WTC11 (cell line): ENCODE measurements around the gene MYBL2. TPM values are rescaled to one million over a fixed set of nuclear protein-coding genes. Genes with fewer than 3 reads are reported as not detected.
"Not testable (repeated sequence)": the region's sequence is repeated elsewhere in the genome, so short reads cannot be mapped to it uniquely, and the experiment has no call there.

Experiments used
- ATAC-seq: fragments of 200-7000 bp; cut with Tn5 transposase; 2 replicates; pipeline ENCODE4 v1.10.0; 2021; ENCODE audit warnings: mild to moderate bottlenecking, moderate library complexity
- CTCF ChIA-PET: fragments of 300-600 bp; sonication (Branson Sonifier 250); formaldehyde crosslinking; loops from one replicate; lab custom pipeline; 2021; ENCODE audit warnings: antibody characterized with exemption; lab: Charles Lee
- POLR2A ChIA-PET: fragments of 350-600 bp; sonication (Branson Sonifier 250); formaldehyde crosslinking; loops from one replicate; lab custom pipeline; 2021; ENCODE audit warnings: antibody characterized with exemption; lab: Charles Lee
- DNase-seq: peaks from one replicate; pipeline ENCODE4 v3.0.0; 2021; ENCODE audit warnings: low spot score
- H3K27ac Mint-ChIP-seq: 2 replicates; pipeline ENCODE4 v1.8.0; 2021; ENCODE audit warnings: mixed read lengths
- H3K27me3 Mint-ChIP-seq: 2 replicates; pipeline ENCODE4 v1.8.0; 2021; ENCODE audit warnings: low read depth, mild to moderate bottlenecking, moderate library complexity, mixed read lengths
- H3K36me3 Mint-ChIP-seq: 2 replicates; pipeline ENCODE4 v1.8.0; 2021; ENCODE audit warnings: mixed read lengths
- H3K4me1 Mint-ChIP-seq: 2 replicates; pipeline ENCODE4 v1.8.0; 2022; ENCODE audit warnings: mixed read lengths
- H3K4me3 Mint-ChIP-seq: 2 replicates; pipeline ENCODE4 v1.8.0; 2021; ENCODE audit warnings: mild to moderate bottlenecking, moderate library complexity, mixed read lengths
- H3K9me3 Mint-ChIP-seq: 2 replicates; pipeline ENCODE4 v1.8.0; 2021; ENCODE audit warnings: mixed read lengths
- ARID4B ChIP-seq: sonication (generic); formaldehyde crosslinking; IDR thresholded peaks from 2 replicates; pipeline ENCODE4 v1.8.0; 2023; ENCODE audit warnings: missing genetic modification reagents, mild to moderate bottlenecking, borderline replicate concordance
- CREB1 ChIP-seq: sonication (generic); formaldehyde crosslinking; IDR thresholded peaks from 2 replicates; pipeline ENCODE4 v1.8.0; 2023; ENCODE audit warnings: mild to moderate bottlenecking, missing genetic modification reagents
- E2F1 ChIP-seq: sonication (generic); formaldehyde crosslinking; IDR thresholded peaks from 2 replicates; pipeline ENCODE4 v1.8.0; 2022; ENCODE audit warnings: mild to moderate bottlenecking, missing genetic modification reagents
- FOXJ3 ChIP-seq: sonication (generic); formaldehyde crosslinking; IDR thresholded peaks from 2 replicates; pipeline ENCODE4 v1.9.0; 2021; ENCODE audit warnings: missing genetic modification reagents, mild to moderate bottlenecking, borderline replicate concordance
- FOXP1 ChIP-seq: sonication (generic); formaldehyde crosslinking; IDR thresholded peaks from 2 replicates; pipeline ENCODE4 v1.8.0; 2022; ENCODE audit warnings: missing genetic modification reagents, mild to moderate bottlenecking, moderate library complexity, borderline replicate concordance
- JAZF1 ChIP-seq: fragments of 250-450 bp; sonication (Bioruptor Pico); IDR thresholded peaks from 2 replicates; pipeline ENCODE4 v1.9.0; 2021; ENCODE audit warnings: moderate library complexity, mild to moderate bottlenecking, inconsistent platforms
- JUN ChIP-seq: sonication (generic); formaldehyde crosslinking; IDR thresholded peaks from 2 replicates; pipeline ENCODE4 v1.8.0; 2023; ENCODE audit warnings: mild to moderate bottlenecking, missing genetic modification reagents
- MAX ChIP-seq: sonication (generic); formaldehyde crosslinking; IDR thresholded peaks from 2 replicates; pipeline ENCODE4 v1.8.0; 2022; ENCODE audit warnings: mild to moderate bottlenecking, missing genetic modification reagents
- MLX ChIP-seq: sonication (generic); formaldehyde crosslinking; IDR thresholded peaks from 2 replicates; pipeline ENCODE4 v1.8.1; 2023; ENCODE audit warnings: mild to moderate bottlenecking, missing genetic modification reagents, moderate library complexity
- NFATC4 ChIP-seq: fragments of 250-450 bp; sonication (Bioruptor Pico); IDR thresholded peaks from 2 replicates; pipeline ENCODE4 v1.9.0; 2021; ENCODE audit warnings: mild to moderate bottlenecking
- NR3C1 ChIP-seq: sonication (generic); formaldehyde crosslinking; conservative IDR thresholded peaks from 2 replicates; pipeline ENCODE4 v1.8.1; 2023; ENCODE audit warnings: low read depth, mild to moderate bottlenecking, missing genetic modification reagents
- RELA ChIP-seq: sonication (generic); formaldehyde crosslinking; IDR thresholded peaks from 2 replicates; pipeline ENCODE4 v1.8.1; 2022; ENCODE audit warnings: missing genetic modification reagents, mild to moderate bottlenecking, borderline replicate concordance
- RORB ChIP-seq: fragments of 250-450 bp; sonication (Bioruptor Pico); IDR thresholded peaks from 2 replicates; pipeline ENCODE4 v1.9.0; 2021; ENCODE audit warnings: mild to moderate bottlenecking
- USF2 ChIP-seq: sonication (generic); formaldehyde crosslinking; IDR thresholded peaks from 2 replicates; pipeline ENCODE4 v1.8.1; 2023; ENCODE audit warnings: mild to moderate bottlenecking, missing genetic modification reagents, moderate library complexity
- ZBTB43 ChIP-seq: sonication (generic); formaldehyde crosslinking; IDR thresholded peaks from 2 replicates; pipeline ENCODE4 v1.8.1; 2023; ENCODE audit warnings: mild to moderate bottlenecking, missing genetic modification reagents
- ZNF317 ChIP-seq: sonication (generic); formaldehyde crosslinking; IDR thresholded peaks from 2 replicates; pipeline ENCODE4 v1.8.1; 2023; ENCODE audit warnings: low read depth, mild to moderate bottlenecking, moderate library complexity, missing genetic modification reagents, borderline replicate concordance
- ZNF512 ChIP-seq: sonication (generic); formaldehyde crosslinking; IDR thresholded peaks from 2 replicates; pipeline ENCODE4 v1.8.1; 2022; ENCODE audit warnings: missing genetic modification reagents, borderline replicate concordance
- total RNA-seq: library from RNA; stranded (reverse); gene quantifications from 3 replicates; pipeline ENCODE4 v1.2.3, GENCODE V29; 2021

Gene MYBL2
- total RNA-seq, 1 experiment from 2014 or later: 166 TPM

GRCh38 chr20:43755390-43755789 is 88.5 kb downstream of the MYBL2 start (continued):
- TF ChIP-seq ARID4B (CRISPR knock-in tag) (no peak), NR3C1 (CRISPR knock-in tag) (no peak), RORB (CRISPR knock-in tag) (no peak), ZNF512 (CRISPR knock-in tag) (no peak), FOXP1 (CRISPR knock-in tag) (no peak), USF2 (no peak), ZNF317 (no peak)

- DNase-seq: no peak
- Mint-ChIP-seq H3K9me3 (peaks cover 4% of the 10 kb centered on the region; the same call in 1 of the 2 replicates), H3K27ac (no peak overlapping the region), H3K4me1 (no peaks in the 10 kb centered on the region), H3K27me3 (peaks cover 5% of the 10 kb centered on the region; the same call in 1 of the 2 replicates), H3K4me3 (no peak overlapping the region), H3K36me3 (no peaks in the 10 kb centered on the region)
- no peak for ATAC-seq
- ChIA-PET POLR2A (no interaction called here), CTCF (interaction anchor here (1.5 to 1.9 kb wide), 2 partner anchors 85 to 227 kb away, joined by 5 to 7 read pairs; no protein-coding TSS in a partner anchor)
- TF ChIP-seq MAX (no peak), NFATC4 (CRISPR knock-in tag) (no peak), FOXJ3 (CRISPR knock-in tag) (no peak), CREB1 (CRISPR knock-in tag) (no peak), MLX (CRISPR knock-in tag) (no peak), JUN (CRISPR knock-in tag) (no peak), E2F1 (CRISPR knock-in tag) (no peak), ZBTB43 (no peak), JAZF1 (CRISPR knock-in tag) (no peak), RELA (no peak)
These were observed 88.9 kb downstream of the MYBL2 start for GRCh38 chr20:43755851-43756250.

GRCh38 chr20:43757888-43758287 is 91.0 kb downstream of the MYBL2 start:
- H3K4me1 Mint-ChIP-seq, POLR2A ChIA-PET, H3K27me3 Mint-ChIP-seq, ATAC-seq, H3K36me3 Mint-ChIP-seq, H3K27ac Mint-ChIP-seq, H3K9me3 Mint-ChIP-seq, DNase-seq, H3K4me3 Mint-ChIP-seq: not testable (repeated sequence)
- CTCF ChIA-PET: interaction anchor here (1.8 kb wide), 1 partner anchor 8 kb away, joined by 4 read pairs; no protein-coding TSS in a partner anchor
